Trophoblast cell (in vitro differentiated cells and primary cell): ENCODE results near the gene GPR25.
"Not testable (repeated sequence)": the region's sequence is repeated elsewhere in the genome, so short reads cannot be mapped to it uniquely, and the experiment has no call there.

Source experiments
- DNase-seq, 2 donors: peaks; one replicate each; pipeline ENCODE4 v3.0.0-alpha.2; 2016
- H2AFZ ChIP-seq: 2 replicates; pipeline ENCODE4 v1.6.1; 2013; ENCODE audit warnings: low read length, moderate library complexity, mild to moderate bottlenecking; ENCODE audit not compliant: insufficient read depth, poor library complexity
- H2AK5ac ChIP-seq: 2 replicates; pipeline ENCODE4 v1.6.1; 2013; ENCODE audit warnings: mild to moderate bottlenecking, low read length
- H2BK120ac ChIP-seq: 2 replicates; pipeline ENCODE4 v1.6.1; 2013; ENCODE audit warnings: low read length, mild to moderate bottlenecking, moderate library complexity; ENCODE audit not compliant: insufficient read depth, poor library complexity
- H2BK12ac ChIP-seq: 2 replicates; pipeline ENCODE4 v1.6.1; 2013; ENCODE audit warnings: mild to moderate bottlenecking, low read length, moderate library complexity
- H2BK5ac ChIP-seq: 2 replicates; pipeline ENCODE4 v1.6.1; 2013; ENCODE audit warnings: low read length, low read depth, moderate library complexity, mild to moderate bottlenecking; ENCODE audit not compliant: poor library complexity
- H3K14ac ChIP-seq: 2 replicates; pipeline ENCODE4 v1.6.1; 2013; ENCODE audit warnings: mild to moderate bottlenecking, low read length
- H3K18ac ChIP-seq: 2 replicates; pipeline ENCODE4 v1.6.1; 2013; ENCODE audit warnings: mild to moderate bottlenecking, low read length
- H3K23ac ChIP-seq: 2 replicates; pipeline ENCODE4 v1.6.1; 2013; ENCODE audit warnings: low read length
- H3K27ac ChIP-seq: 2 replicates; pipeline ENCODE4 v1.5.1; 2013; ENCODE audit warnings: low read depth, mild to moderate bottlenecking, inconsistent platforms, low read length, moderate library complexity
- H3K27me3 ChIP-seq: 2 replicates; pipeline ENCODE4 v1.6.1; 2013; ENCODE audit warnings: inconsistent platforms, mild to moderate bottlenecking, low read length, moderate library complexity; ENCODE audit not compliant: insufficient read depth
- H3K36me3 ChIP-seq, 2 experiments: 1 replicate in 1 of 2; 2 replicates in 1 of 2; pipeline ENCODE4 v1.6.1; 2013; ENCODE audit warnings: low read length in 2 of 2, mild to moderate bottlenecking in 2 of 2, moderate library complexity in 1 of 2; ENCODE audit not compliant: insufficient read depth in 2 of 2, control insufficient read depth in 1 of 2
- H3K4ac ChIP-seq: 2 replicates; pipeline ENCODE4 v1.6.1; 2013; ENCODE audit warnings: low read depth, mild to moderate bottlenecking, low read length, moderate library complexity
- H3K4me1 ChIP-seq, 2 experiments: 1 replicate in 1 of 2; 2 replicates in 1 of 2; pipeline ENCODE4 v1.6.1; 2013; ENCODE audit warnings: low read length in 2 of 2, mild to moderate bottlenecking in 2 of 2, moderate library complexity in 1 of 2; ENCODE audit not compliant: insufficient read depth in 2 of 2, control insufficient read depth in 1 of 2
- H3K4me2 ChIP-seq: 2 replicates; pipeline ENCODE4 v1.6.1; 2013; ENCODE audit warnings: inconsistent platforms, mild to moderate bottlenecking, low read length, moderate library complexity
- H3K4me3 ChIP-seq: 2 replicates; pipeline ENCODE4 v1.5.1; 2013; ENCODE audit warnings: mild to moderate bottlenecking, low read depth, low read length, inconsistent platforms
- H3K79me1 ChIP-seq: one replicate; pipeline ENCODE4 v1.6.1; 2013; ENCODE audit warnings: low read length
- H3K79me2 ChIP-seq: 2 replicates; pipeline ENCODE4 v1.6.1; 2013; ENCODE audit warnings: low read length, mild to moderate bottlenecking; ENCODE audit not compliant: control insufficient read depth, insufficient read depth, poor library complexity
- H3K9ac ChIP-seq: 2 replicates; pipeline ENCODE4 v1.6.1; 2013; ENCODE audit warnings: mild to moderate bottlenecking, low read length
- H3K9me3 ChIP-seq: 2 replicates; pipeline ENCODE4 v1.6.1; 2013; ENCODE audit warnings: low read depth, mild to moderate bottlenecking, control low read depth, inconsistent platforms, low read length; ENCODE audit not compliant: insufficient read depth
- H4K12ac ChIP-seq: 2 replicates; pipeline ENCODE4 v1.6.1; 2013; ENCODE audit warnings: low read depth, mild to moderate bottlenecking, low read length, moderate library complexity
- H4K8ac ChIP-seq: 2 replicates; pipeline ENCODE4 v1.6.1; 2013; ENCODE audit warnings: low read depth, mild to moderate bottlenecking, low read length, moderate library complexity
- H4K91ac ChIP-seq: one replicate; pipeline ENCODE4 v1.6.1; 2013; ENCODE audit warnings: low read depth, mild to moderate bottlenecking, low read length, moderate library complexity
- WGBS: extraction: QIAGEN DNeasy Blood & Tissue Kit; methylation state at CpG from one replicate; pipeline ENCODE4 v1.1.7; 2013; ENCODE audit warnings: missing lambda C conversion rate; ENCODE audit not compliant: insufficient read length, insufficient coverage; ENCODE audit errors: extremely low coverage; 5-methylcytosine and 5-hydroxymethylcytosine counted together

The GPR25 gene

GRCh38 chr1:200909071-200909470, 36.3 kb downstream of the GPR25 start:
- no peak for DNase-seq
- Histone ChIP-seq H3K4me2 (no peak overlapping the region), H3K27me3 (no peaks in the 10 kb centered on the region), H2BK120ac (no peak overlapping the region), H3K9me3 (no peaks in the 10 kb centered on the region), H3K27ac (no peak overlapping the region), H3K36me3 (peaks cover 45 to 59% of the 10 kb centered on the region in 2 experiments), H3K79me2 (no peaks in the 10 kb centered on the region), H3K4ac (no peak overlapping the region), H2BK5ac (no peak overlapping the region), H3K4me1 (peaks cover 8 to 11% of the 10 kb centered on the region in 2 experiments), H2AFZ (no peak overlapping the region), H3K18ac (peak overlapping the region; percentile 29), H3K79me1 (no peaks in the 10 kb centered on the region), H4K91ac (no peak overlapping the region), H2AK5ac (no peak overlapping the region), H3K23ac (no peak overlapping the region), H4K8ac (no peak overlapping the region), H3K9ac (no peak overlapping the region), H3K4me3 (no peak overlapping the region), H2BK12ac (no peak overlapping the region), H4K12ac (no peak overlapping the region), H3K14ac (no peak overlapping the region)
- no CpG with 5 or more reads among the region's 5 CpGs for WGBS

DNA sequence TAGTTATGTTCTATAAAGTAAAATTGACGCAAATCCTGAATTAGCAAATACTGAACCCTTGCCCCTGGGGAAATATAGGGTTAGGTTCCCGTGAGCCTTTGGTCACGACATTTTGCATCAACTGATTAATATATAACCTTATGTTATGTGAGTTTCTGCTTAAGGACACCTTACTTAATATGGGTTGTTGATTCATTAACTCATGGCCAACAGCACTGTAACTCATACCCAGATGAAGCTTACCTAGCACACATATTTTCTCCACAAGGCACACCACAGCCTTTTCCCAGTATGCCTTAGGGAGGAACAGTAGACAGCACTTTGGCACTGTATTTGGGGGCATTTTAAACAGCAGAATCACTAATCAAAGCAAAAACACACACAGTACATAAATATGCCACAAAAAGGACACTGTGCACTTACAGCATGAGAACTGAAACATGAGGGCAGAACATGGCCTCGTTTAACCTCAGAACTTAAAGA, 37.0 kb downstream of the GPR25 start:
- Histone ChIP-seq H4K12ac (no peak overlapping the region), H4K91ac (no peak overlapping the region), H2BK5ac (no peak overlapping the region), H3K18ac (no peak overlapping the region), H3K23ac (no peak overlapping the region), H2BK120ac (no peak overlapping the region), H2BK12ac (no peak overlapping the region), H3K4ac (no peak overlapping the region), H2AK5ac (no peak overlapping the region), H3K9ac (no peak overlapping the region), H3K27me3 (no peaks in the 10 kb centered on the region), H2AFZ (no peak overlapping the region), H3K27ac (no peak overlapping the region), H3K4me1 (peaks cover 8 to 11% of the 10 kb centered on the region in 2 experiments), H3K79me2 (no peaks in the 10 kb centered on the region), H3K4me2 (no peak overlapping the region), H3K36me3 (peaks cover 49 to 57% of the 10 kb centered on the region in 2 experiments), H3K79me1 (no peaks in the 10 kb centered on the region), H4K8ac (no peak overlapping the region), H3K9me3 (no peaks in the 10 kb centered on the region), H3K4me3 (no peak overlapping the region), H3K14ac (no peak overlapping the region)
- WGBS = no CpG with 5 or more reads among the region's 4 CpGs
- no peak for DNase-seq

- Histone ChIP-seq H3K9me3 (no peaks in the 10 kb centered on the region), H3K4ac (no peak overlapping the region), H3K18ac (peak overlapping the region; percentile 40), H3K79me1 (no peaks in the 10 kb centered on the region), H3K9ac (no peak overlapping the region), H3K14ac (no peak overlapping the region), H3K27ac (no peak overlapping the region), H3K4me2 (no peak overlapping the region), H4K12ac (no peak overlapping the region), H3K4me1 (peaks cover 12 to 13% of the 10 kb centered on the region in 2 experiments), H2BK5ac (no peak overlapping the region), H3K79me2 (no peaks in the 10 kb centered on the region), H4K8ac (no peak overlapping the region), H2BK120ac (no peak overlapping the region), H3K27me3 (no peaks in the 10 kb centered on the region), H3K36me3 (peaks cover 52 to 57% of the 10 kb centered on the region in 2 experiments), H2AK5ac (no peak overlapping the region), H3K4me3 (no peak overlapping the region), H2AFZ (no peak overlapping the region), H3K23ac (no peak overlapping the region), H2BK12ac (no peak overlapping the region), H4K91ac (no peak overlapping the region)
- DNase-seq = no peak
- WGBS = no CpG with 5 or more reads among the region's 24 CpGs
Measured at GRCh38 chr1:200911361-200911760, 38.6 kb downstream of the GPR25 start.

DNA sequence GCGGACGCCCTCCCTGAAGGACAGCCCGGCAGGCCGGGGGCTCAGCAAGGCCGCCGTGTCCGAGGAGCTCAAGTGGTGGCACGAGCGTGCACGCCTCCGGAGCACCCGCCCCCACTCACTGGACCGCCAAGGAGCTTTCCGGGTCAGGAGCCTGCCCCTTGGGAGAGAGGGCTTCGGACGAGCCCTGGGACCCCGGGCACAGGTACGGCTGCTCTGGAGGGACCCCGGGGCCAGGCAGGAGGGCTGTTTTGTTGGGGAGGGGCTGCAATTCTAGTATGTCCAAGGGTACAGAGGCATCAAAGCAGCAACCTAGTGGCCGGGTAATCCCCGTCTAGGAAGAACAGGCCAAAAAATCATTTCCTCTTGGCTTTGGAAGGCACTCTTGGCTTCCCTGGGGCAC, 39.2 kb downstream of the GPR25 start:
- peaks cover 52 to 57% of the 10 kb centered on the region in 2 experiments for H3K36me3 ChIP-seq
- H3K9ac ChIP-seq, H4K91ac ChIP-seq, H2BK120ac ChIP-seq, H3K9me3 ChIP-seq, H3K27me3 ChIP-seq, H3K18ac ChIP-seq, H3K79me1 ChIP-seq, H3K14ac ChIP-seq, H3K4ac ChIP-seq, H3K4me2 ChIP-seq, H2AFZ ChIP-seq, H3K27ac ChIP-seq, DNase-seq, H3K79me2 ChIP-seq, H2BK5ac ChIP-seq, H2BK12ac ChIP-seq, H4K8ac ChIP-seq, H4K12ac ChIP-seq, H3K23ac ChIP-seq, H2AK5ac ChIP-seq, H3K4me3 ChIP-seq: not testable (repeated sequence)
- H3K4me1 ChIP-seq = peaks cover 17 to 19% of the 10 kb centered on the region in 2 experiments
- no CpG with 5 or more reads among the region's 21 CpGs for WGBS
